ENCODE results near the gene ENOSF1.
"Not testable (repeated sequence)": the region's sequence is repeated elsewhere in the genome, so short reads cannot be mapped to it uniquely, and the experiment has no call there.

Gene ENOSF1

GRCh38 chr18:703213-703967, 9.0 kb downstream of the ENOSF1 start:
- DNase-seq: no peak

- DNase-seq: no peak
Measured at GRCh38 chr18:697800-698199, 14.6 kb downstream of the ENOSF1 start.

GRCh38 chr18:697012-697411, 15.4 kb downstream of the ENOSF1 start:
- no peak for DNase-seq

- no peak for DNase-seq
Measured at GRCh38 chr18:693466-694187, 18.8 kb downstream of the ENOSF1 start.

- DNase-seq: no peak
Measured at GRCh38 chr18:692824-693223, 19.6 kb downstream of the ENOSF1 start.

GRCh38 chr18:688323-688722, 24.1 kb downstream of the ENOSF1 start:
- no peak for DNase-seq

- no peak for DNase-seq
Measured at GRCh38 chr18:686339-687111, 25.9 kb downstream of the ENOSF1 start.

GRCh38 chr18:685438-685837, 27.0 kb downstream of the ENOSF1 start:
- no peak for DNase-seq

GRCh38 chr18:683531-683930, 28.9 kb downstream of the ENOSF1 start:
- no peak for DNase-seq

- DNase-seq: no peak
Measured at GRCh38 chr18:682833-683232, 29.6 kb downstream of the ENOSF1 start.

- not testable (repeated sequence) for DNase-seq
Measured at GRCh38 chr18:682416-682815, 30.0 kb downstream of the ENOSF1 start.

- peak; percentile 6 to 45 for DNase-seq
Measured at GRCh38 chr18:681985-682384, 30.4 kb downstream of the ENOSF1 start.

GRCh38 chr18:680392-680791, 32.0 kb downstream of the ENOSF1 start:
- no peak for DNase-seq

GRCh38 chr18:679516-679915, 32.9 kb downstream of the ENOSF1 start:
- DNase-seq: no peak

GRCh38 chr18:678482-679182, 33.8 kb downstream of the ENOSF1 start:
- DNase-seq: no peak

- no peak for DNase-seq
Measured at GRCh38 chr18:677951-678381, 34.5 kb downstream of the ENOSF1 start.

GRCh38 chr18:677145-677544, 35.3 kb downstream of the ENOSF1 start:
- no peak for DNase-seq

GRCh38 chr18:676736-677135, 35.7 kb downstream of the ENOSF1 start:
- no peak for DNase-seq

GRCh38 chr18:676069-676468, 36.4 kb downstream of the ENOSF1 start:
- DNase-seq: no peak

- DNase-seq: no peak
Measured at GRCh38 chr18:675307-675706, 37.1 kb downstream of the ENOSF1 start.

GRCh38 chr18:673769-674168, 38.7 kb downstream of the ENOSF1 start:
- no peak for DNase-seq

GRCh38 chr18:673317-673716, 39.1 kb downstream of the ENOSF1 start:
- DNase-seq: no peak

GRCh38 chr18:671405-671804, 41.0 kb downstream of the ENOSF1 start:
- DNase-seq: no peak
